ENCODE results near the gene TYMP.

DNA sequence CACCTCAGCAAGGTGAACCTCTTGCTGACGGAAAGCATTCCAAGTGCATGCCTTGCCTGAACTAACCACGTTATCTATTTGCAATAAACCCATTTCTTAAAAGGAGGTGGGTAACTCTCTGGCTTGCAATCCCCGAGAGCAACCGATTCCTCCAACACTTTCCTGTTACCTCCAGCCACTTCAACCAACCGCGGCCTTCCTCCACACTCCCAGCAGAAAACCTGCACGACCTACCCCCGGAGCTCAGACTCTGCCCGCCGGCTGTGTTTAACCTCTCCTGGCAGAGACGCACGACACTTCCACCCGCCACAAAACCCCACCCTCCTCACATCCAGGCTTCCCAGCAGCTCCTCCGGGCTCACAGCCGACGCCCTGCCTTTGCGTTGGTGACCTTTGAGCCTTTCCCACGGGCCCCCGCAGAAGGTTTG lies 5.1 kb downstream of the TYMP start:
- TF ChIP-seq, protein P1, sequence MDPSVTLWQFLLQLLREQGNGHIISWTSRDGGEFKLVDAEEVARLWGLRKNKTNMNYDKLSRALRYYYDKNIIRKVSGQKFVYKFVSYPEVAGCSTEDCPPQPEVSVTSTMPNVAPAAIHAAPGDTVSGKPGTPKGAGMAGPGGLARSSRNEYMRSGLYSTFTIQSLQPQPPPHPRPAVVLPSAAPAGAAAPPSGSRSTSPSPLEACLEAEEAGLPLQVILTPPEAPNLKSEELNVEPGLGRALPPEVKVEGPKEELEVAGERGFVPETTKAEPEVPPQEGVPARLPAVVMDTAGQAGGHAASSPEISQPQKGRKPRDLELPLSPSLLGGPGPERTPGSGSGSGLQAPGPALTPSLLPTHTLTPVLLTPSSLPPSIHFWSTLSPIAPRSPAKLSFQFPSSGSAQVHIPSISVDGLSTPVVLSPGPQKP (IDR thresholded peaks at IDR 0.05; ENCODE audit: low read depth, low read length), result no peak
- TF ChIP-seq CHD1 (IDR thresholded peaks at IDR 0.05; ENCODE audit: low read depth, low read length) (no peak), CHD4 (IDR thresholded peaks at IDR 0.05) (no peak), RFX5 (IDR thresholded peaks at IDR 0.05; ENCODE audit: low read depth, low read length) (no peak), SP1 (IDR thresholded peaks at IDR 0.05; ENCODE audit: low read depth, low read length) (no peak), NR2C1 (IDR thresholded peaks at IDR 0.05) (no peak), JUNB (IDR thresholded peaks at IDR 0.05) (no peak), PAX8 (IDR thresholded peaks at IDR 0.05) (no peak), EZH2 (IDR thresholded peaks at IDR 0.05; ENCODE audit: borderline replicate concordance, control insufficient read depth, low read depth, low read length) (no peak), CEBPB (IDR thresholded peaks at IDR 0.05; ENCODE audit: borderline replicate concordance in 1 of 2, low read depth in 2 of 2, low read length in 2 of 2) (no peak)
- TF ChIP-seq, protein P2, sequence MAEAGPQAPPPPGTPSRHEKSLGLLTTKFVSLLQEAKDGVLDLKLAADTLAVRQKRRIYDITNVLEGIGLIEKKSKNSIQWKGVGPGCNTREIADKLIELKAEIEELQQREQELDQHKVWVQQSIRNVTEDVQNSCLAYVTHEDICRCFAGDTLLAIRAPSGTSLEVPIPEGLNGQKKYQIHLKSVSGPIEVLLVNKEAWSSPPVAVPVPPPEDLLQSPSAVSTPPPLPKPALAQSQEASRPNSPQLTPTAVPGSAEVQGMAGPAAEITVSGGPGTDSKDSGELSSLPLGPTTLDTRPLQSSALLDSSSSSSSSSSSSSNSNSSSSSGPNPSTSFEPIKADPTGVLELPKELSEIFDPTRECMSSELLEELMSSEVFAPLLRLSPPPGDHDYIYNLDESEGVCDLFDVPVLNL (IDR thresholded peaks at IDR 0.05; ENCODE audit: low read depth, low read length), result no peak
- TF ChIP-seq, protein P3, sequence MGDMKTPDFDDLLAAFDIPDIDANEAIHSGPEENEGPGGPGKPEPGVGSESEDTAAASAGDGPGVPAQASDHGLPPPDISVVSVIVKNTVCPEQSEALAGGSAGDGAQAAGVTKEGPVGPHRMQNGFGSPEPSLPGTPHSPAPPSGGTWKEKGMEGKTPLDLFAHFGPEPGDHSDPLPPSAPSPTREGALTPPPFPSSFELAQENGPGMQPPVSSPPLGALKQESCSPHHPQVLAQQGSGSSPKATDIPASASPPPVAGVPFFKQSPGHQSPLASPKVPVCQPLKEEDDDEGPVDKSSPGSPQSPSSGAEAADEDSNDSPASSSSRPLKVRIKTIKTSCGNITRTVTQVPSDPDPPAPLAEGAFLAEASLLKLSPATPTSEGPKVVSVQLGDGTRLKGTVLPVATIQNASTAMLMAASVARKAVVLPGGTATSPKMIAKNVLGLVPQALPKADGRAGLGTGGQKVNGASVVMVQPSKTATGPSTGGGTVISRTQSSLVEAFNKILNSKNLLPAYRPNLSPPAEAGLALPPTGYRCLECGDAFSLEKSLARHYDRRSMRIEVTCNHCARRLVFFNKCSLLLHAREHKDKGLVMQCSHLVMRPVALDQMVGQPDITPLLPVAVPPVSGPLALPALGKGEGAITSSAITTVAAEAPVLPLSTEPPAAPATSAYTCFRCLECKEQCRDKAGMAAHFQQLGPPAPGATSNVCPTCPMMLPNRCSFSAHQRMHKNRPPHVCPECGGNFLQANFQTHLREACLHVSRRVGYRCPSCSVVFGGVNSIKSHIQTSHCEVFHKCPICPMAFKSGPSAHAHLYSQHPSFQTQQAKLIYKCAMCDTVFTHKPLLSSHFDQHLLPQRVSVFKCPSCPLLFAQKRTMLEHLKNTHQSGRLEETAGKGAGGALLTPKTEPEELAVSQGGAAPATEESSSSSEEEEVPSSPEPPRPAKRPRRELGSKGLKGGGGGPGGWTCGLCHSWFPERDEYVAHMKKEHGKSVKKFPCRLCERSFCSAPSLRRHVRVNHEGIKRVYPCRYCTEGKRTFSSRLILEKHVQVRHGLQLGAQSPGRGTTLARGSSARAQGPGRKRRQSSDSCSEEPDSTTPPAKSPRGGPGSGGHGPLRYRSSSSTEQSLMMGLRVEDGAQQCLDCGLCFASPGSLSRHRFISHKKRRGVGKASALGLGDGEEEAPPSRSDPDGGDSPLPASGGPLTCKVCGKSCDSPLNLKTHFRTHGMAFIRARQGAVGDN (IDR thresholded peaks at IDR 0.05), result no peak
- TF ChIP-seq, protein P4, sequence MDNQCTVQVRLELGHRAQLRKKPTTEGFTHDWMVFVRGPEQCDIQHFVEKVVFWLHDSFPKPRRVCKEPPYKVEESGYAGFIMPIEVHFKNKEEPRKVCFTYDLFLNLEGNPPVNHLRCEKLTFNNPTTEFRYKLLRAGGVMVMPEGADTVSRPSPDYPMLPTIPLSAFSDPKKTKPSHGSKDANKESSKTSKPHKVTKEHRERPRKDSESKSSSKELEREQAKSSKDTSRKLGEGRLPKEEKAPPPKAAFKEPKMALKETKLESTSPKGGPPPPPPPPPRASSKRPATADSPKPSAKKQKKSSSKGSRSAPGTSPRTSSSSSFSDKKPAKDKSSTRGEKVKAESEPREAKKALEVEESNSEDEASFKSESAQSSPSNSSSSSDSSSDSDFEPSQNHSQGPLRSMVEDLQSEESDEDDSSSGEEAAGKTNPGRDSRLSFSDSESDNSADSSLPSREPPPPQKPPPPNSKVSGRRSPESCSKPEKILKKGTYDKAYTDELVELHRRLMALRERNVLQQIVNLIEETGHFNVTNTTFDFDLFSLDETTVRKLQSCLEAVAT (IDR thresholded peaks at IDR 0.05), result no peak
- TF ChIP-seq, protein P5, sequence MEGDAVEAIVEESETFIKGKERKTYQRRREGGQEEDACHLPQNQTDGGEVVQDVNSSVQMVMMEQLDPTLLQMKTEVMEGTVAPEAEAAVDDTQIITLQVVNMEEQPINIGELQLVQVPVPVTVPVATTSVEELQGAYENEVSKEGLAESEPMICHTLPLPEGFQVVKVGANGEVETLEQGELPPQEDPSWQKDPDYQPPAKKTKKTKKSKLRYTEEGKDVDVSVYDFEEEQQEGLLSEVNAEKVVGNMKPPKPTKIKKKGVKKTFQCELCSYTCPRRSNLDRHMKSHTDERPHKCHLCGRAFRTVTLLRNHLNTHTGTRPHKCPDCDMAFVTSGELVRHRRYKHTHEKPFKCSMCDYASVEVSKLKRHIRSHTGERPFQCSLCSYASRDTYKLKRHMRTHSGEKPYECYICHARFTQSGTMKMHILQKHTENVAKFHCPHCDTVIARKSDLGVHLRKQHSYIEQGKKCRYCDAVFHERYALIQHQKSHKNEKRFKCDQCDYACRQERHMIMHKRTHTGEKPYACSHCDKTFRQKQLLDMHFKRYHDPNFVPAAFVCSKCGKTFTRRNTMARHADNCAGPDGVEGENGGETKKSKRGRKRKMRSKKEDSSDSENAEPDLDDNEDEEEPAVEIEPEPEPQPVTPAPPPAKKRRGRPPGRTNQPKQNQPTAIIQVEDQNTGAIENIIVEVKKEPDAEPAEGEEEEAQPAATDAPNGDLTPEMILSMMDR (IDR thresholded peaks at IDR 0.05 in 2 of 3, conservative IDR thresholded peaks at IDR 0.05 in 1 of 3; ENCODE audit: control insufficient read depth in 2 of 3, extremely low read depth in 1 of 3, insufficient read depth in 1 of 3, low read depth in 3 of 3, low read length in 3 of 3), result no peak
